HG03135 (cell line): Measurements from ENCODE around the gene NF1.
"Not testable (repeated sequence)": the region's sequence is repeated elsewhere in the genome, so short reads cannot be mapped to it uniquely, and the experiment has no call there.

Source experiments
- ATAC-seq: cut with Tn5 transposase; IDR thresholded peaks from one replicate; pipeline ENCODE4 v1.9.1; 2021; ENCODE audit warnings: mild to moderate bottlenecking, moderate library complexity; ENCODE audit not compliant: unreplicated experiment

The NF1 gene

GRCh38 chr17:31320241-31320640 is 225.5 kb downstream of the NF1 start:
- no peak for ATAC-seq

- ATAC-seq: no peak
Measured at GRCh38 chr17:31320791-31321190, 226.0 kb downstream of the NF1 start.

- ATAC-seq: peak; percentile 49
Measured at GRCh38 chr17:31321481-31321880, 226.7 kb downstream of the NF1 start, which contains the start of gene EVI2A. Gene EVI2A (minus strand): TSS chr17:31321622. CDS start chr17:31319013, 2,609 bp downstream.

GRCh38 chr17:31321966-31322365 is 227.2 kb downstream of the NF1 start:
- no peak for ATAC-seq

GRCh38 chr17:31323551-31323950 is 228.8 kb downstream of the NF1 start:
- no peak for ATAC-seq

GRCh38 chr17:31327534-31328159 is 232.9 kb downstream of the NF1 start:
- ATAC-seq: no peak

GRCh38 chr17:31328160-31328535 is 233.4 kb downstream of the NF1 start:
- no peak for ATAC-seq

GRCh38 chr17:31329221-31329620 is 234.4 kb downstream of the NF1 start:
- no peak for ATAC-seq

GRCh38 chr17:31339906-31340661 is 245.3 kb downstream of the NF1 start:
- no peak for ATAC-seq

GRCh38 chr17:31345191-31345747 is 250.5 kb downstream of the NF1 start:
- ATAC-seq: not testable (repeated sequence)

GRCh38 chr17:31349454-31349853 is 254.7 kb downstream of the NF1 start:
- ATAC-seq: no peak

- no peak for ATAC-seq
Measured at GRCh38 chr17:31355935-31356334, 261.2 kb downstream of the NF1 start.

- ATAC-seq: no peak
Measured at GRCh38 chr17:31357091-31357490, 262.3 kb downstream of the NF1 start.

- no peak for ATAC-seq
Measured at GRCh38 chr17:31357839-31358394, 263.1 kb downstream of the NF1 start.

GRCh38 chr17:31364012-31364411 is 269.2 kb downstream of the NF1 start:
- no peak for ATAC-seq

GRCh38 chr17:31366088-31366487 is 271.3 kb downstream of the NF1 start:
- ATAC-seq: no peak

GRCh38 chr17:31369266-31369665 is 274.5 kb downstream of the NF1 start:
- no peak for ATAC-seq

- ATAC-seq: no peak
Measured at GRCh38 chr17:31371511-31372097, 276.8 kb downstream of the NF1 start.

- ATAC-seq: no peak
Measured at GRCh38 chr17:31373150-31374093, 278.6 kb downstream of the NF1 start.

GRCh38 chr17:31374094-31374447 is 279.3 kb downstream of the NF1 start:
- no peak for ATAC-seq
